HG03442 (cell line): ENCODE data around the gene APOH.

Experiments
- ATAC-seq: cut with Tn5 transposase; IDR thresholded peaks from one replicate; pipeline ENCODE4 v1.9.1; 2021; ENCODE audit warnings: mild to moderate bottlenecking, moderate library complexity; ENCODE audit not compliant: unreplicated experiment

APOH gene

DNA sequence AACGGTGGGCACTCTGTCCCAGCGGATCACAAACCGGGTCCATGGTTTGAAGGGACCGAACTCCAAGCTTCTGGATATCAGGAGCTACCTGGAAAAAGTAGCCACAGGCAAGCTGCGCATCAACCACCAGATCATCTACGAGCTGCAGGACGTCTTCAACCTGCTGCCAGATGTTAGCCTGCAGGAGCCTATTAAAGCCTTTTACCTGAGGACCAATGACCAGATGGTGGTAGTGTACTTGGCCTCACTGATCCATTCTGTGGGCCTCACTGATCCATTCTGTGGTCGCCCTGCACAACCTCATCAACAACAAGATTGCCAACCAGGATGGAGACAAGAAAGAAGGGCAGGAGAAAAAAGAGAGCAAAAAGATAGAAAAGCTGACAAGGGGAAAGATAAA is 31.0 kb downstream of the APOH start:
- ATAC-seq, result no peak

DNA sequence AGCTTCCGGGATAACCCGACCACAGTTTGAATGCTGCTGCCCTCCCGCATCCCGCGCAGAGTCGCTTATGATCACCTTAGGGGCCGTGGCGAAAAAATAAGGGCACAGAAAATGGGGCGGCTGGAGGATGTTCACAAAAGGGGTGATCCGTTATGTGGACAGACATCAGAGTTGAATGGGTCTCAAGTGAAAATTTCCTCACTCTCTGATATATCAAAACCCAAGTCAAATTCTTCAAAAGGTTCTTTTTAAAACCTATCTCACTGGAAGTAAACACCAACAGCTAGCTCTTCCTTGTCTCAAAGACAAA is 36.9 kb downstream of the APOH start:
- ATAC-seq, result no peak

DNA sequence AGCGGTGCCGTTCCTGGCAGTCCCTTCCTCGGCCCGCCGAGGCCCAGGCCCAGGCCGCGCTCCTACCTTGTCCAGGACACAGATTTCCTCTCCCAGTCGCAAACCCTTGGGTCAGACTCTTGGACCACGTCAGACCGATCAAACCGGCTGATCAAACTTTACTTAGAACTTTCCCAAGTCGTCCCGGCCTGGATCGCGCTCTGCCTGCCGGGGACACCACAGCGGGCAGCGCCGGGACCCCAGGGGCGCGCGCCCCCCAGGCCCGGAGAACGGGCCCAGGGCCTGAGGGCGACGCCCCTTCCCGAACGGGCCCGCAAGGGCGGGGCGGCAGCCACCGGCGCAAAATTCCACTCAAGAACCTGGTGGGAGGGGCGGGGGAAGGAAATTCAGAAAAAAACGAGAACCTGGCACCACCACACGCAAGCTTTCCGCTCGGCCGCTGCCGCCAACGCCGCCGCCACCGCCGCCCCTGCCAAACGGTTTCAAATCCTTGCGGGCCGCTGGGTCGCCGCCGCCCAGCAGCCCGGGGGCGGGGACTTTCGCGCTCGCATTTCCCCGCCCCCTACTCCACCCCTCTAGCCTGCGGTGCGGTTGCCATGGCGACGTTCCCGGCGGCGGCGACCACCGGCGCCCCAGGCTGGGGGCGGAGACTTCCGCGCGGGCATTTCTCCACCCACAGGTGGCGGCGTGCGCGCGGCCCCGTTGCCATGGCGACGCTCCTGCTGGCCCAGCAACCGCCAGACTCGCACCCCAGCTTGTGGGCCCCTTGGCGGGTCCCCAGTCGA is 37.4 kb downstream of the APOH start, which contains the start of gene CEP112:
CEP112 (minus strand) TSS at position 541 of the 785 bp plus-strand sequence.
- peak; percentile 60 for ATAC-seq

DNA sequence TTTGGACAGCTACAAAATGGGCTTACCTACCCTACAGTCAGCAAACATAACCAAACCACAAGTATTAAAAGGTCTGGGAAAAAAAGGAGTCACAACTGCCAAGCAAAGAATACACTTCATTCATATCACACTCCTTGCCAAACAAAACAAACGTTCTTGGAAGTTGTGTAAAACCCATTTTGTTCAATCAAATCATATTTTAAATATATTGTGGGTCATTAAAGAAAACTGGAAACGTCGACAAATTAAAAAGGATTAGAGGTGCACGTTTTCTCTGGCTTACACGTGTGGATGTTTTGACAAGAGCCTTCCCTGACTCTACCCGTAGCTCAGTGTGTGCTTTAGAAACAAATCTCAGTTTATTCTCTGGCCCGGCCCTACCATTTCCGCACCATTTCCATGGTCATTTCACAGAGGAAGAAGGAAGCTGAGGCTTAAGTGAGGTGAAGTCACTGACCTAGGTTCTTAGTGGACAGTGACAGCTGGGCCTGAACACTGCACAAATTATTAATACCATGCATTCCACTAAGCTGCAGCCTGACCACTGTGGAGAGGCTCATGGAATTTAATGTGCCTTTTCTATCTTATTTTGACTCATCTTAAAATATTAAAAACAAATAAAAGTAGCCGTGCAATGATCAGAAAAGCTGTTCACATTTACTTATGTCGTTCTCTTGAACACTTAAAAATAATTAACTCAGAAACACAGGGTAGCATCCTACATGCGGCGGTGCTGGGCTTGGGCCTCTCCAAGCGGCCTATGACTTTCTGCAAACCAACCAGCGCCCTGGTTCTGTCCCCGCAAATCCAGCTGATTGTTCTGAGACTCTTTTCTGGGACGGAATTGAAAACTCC is 38.2 kb downstream of the APOH start:
- ATAC-seq, result no peak

DNA sequence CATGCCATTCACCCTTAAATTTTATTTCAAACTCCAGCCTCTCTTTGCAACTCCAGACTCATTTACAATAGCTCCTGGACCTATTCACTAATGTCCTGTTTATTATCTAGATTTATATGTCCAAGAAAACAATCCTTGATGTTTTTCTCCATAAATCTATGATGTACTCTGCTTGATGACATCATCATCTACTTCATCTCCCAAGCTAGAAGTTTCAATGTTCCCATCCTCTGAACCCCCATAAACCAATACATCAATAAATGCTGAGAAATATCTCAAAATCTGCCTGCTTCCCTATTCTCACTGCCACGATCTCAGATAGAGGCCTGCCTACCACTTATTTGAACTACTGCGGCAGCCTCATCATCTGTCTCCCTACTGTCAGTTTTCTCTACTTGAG is 41.5 kb downstream of the APOH start:
- no peak for ATAC-seq

DNA sequence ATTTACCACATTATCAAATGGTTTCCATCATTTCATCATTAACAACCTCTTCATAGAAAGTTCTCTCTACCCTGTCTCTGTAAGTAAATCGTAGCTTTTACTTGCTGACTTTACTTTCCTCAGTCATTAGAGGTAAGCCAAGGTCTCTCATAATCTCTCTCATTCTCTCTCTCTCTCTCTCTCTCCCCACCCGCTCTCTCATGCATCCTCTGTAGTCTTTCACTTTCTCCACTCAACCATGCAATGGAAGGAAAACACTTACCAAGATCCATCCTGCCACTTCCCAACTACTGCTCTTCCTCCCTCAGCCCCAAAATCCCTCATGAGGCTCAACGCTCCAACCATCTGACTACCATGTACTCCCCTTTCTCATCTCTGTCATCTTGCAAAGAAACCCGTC is 43.4 kb downstream of the APOH start:
- no peak for ATAC-seq

DNA sequence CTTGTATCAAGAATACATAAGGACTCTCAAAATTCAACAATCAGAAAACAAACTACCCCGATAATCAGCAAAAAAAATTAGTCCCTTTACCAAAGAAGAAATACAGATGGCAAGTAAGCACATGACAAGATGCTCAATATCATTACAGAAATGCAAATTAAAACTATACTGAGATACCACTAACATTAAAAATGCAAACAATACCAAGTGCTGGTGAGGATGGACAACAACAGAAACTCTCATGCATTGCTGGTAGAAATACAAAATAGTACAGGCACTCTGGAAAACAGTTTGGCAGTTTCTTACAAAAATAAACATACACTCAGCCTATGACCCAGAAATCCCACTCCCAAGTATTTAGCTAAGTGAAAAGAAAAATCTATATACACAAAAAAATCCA is 44.8 kb downstream of the APOH start:
- ATAC-seq, result no peak

DNA sequence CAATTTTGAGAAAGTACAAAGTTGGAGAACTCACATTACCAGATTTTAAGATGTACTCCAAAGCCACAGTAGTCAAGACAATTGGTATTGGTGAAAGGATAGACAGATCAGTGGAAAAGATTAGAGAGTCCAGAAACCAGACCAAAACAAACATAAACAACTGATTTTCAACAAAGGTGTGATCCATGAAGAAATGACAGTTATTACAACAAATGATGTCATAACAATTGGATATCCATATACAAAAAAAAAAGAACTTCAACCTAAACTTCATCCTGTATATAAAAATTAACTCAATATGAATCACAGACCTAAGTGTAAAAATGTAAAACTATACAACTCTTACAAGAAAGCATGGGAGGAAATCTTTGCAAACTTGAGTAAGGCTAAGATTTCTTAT is 45.7 kb downstream of the APOH start:
- ATAC-seq, result no peak

DNA sequence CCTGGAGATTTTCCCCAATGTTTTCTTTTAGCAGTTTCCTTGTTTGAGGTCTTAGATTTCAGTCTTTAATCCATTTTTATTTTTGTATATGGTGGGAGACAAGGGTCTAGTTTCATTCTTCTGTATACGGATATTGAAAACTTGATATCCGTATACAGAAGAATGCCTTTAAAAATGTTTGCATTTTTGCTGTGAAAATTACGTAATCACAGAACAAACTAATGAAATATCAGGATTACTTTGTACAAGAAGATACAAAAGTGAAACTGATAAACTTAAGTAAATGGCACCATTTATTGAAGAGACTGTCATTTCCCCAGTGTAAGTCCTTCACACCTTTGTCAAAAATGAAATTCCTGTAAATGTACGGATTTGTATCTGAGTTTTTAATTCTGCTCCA is 50.6 kb downstream of the APOH start:
- ATAC-seq, result no peak

DNA sequence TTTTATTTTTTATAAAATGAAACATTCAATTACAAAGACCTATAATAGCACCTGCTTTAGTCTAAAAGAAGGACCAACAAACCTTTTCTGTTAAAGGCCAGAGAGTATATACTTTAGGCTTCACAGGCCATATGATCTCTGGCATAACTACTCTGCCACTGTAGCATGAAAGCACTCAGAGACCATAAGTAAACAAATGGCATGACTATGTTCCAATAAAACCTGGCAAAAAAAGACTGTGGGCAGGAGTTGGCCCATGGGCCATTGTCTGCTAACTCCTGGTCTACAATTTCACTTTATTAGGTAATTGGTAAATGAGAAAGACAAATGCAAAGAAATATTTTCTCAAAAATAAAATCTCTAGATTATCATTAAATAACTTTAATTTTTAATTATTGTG is 52.2 kb downstream of the APOH start:
- ATAC-seq, result no peak

DNA sequence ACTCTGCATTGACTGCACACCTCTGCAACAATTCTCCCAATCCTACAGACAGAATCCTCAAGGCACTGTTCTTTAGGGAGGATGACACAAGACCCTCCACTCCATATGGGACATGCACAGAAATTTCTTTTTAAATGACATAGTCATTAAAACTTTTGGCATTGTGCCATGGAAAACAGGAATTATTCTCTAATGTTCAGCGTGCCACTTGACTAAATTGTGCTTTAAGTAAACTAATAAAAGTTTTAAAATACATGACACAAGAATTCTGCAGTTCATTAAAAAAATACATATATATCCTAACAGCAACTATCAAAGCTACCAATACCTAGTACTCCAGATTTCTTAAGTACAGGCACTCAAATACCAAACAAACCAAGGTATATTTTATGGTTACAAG is 53.3 kb downstream of the APOH start:
- ATAC-seq, result no peak

DNA sequence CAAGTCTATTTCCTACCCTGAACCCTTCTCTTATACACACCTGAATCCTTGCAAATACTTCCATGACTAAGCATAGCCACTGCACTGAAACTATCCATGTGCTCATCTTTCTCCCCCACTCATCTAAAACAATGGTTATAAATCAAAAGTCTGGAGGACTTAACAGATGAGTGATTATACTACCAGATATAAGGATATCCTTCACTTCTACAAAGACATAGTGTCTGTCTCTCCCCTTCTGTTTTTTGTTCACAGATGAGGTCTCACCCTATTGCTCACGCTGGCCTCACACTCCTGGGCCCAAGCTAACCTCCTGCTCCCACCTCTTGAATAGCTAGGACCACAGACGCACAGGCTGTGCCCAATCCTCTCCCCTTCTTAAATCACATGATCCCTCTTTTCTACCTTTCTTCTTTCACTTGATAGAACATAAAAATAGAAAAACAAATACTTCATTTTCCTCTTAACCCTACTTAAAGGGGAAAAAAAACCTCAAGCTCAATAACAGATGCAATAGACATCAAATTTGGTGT is 56.5 kb downstream of the APOH start:
- ATAC-seq, result no peak

DNA sequence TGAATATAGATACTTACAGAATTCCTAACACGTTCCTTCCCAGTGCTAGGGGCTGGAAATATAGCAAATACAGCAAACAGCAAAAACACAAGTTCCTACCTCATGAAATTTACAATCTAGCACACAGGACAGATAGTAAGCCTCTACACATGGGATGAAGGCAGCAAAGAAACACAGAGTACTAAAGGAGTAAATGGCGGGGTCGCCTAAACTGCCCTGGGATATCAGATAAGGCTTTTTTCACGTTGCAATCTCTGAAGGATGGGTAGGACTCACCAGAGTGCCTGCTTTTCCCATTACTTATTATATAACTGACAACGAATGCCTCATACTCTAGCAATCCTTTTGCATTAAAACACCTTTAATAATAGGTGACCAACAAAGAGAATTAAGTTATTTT is 57.1 kb downstream of the APOH start:
- ATAC-seq, result no peak

DNA sequence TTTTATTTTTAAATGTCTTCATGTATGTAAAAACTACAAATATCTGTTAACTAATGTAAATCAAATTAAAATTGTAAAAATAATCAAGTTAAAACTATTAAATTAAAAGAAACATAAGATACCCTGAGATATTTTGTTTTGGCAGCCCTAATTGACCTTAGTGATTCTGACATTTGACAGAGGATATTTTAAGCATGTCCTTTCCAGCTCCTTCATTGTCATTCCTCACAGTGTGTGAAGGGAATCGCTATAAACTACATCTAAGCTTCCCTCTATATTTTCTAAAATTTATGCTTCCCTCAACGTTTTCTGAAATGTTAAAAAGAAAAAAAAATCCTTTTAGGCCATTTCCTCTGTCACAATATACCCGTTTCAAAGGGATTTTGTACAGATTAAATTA is 57.5 kb downstream of the APOH start:
- no peak for ATAC-seq

DNA sequence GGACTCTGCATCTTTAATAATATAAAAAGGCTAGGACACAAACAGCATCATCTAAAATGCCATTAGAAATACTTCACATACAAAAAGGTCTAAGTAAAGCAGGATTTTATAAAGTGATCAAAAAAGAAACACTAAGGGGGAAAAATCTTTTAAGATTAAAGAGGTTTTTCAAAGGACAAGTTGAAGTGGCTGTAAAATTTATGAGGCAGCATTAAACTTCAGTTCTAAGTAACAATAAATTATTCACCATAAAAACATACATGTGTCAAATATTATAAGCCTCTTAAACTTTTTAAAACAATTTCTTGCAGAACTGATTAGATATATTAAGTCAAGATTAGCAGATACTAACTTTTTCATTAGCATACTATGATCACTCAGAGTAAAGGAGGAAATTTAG is 58.0 kb downstream of the APOH start:
- no peak for ATAC-seq

DNA sequence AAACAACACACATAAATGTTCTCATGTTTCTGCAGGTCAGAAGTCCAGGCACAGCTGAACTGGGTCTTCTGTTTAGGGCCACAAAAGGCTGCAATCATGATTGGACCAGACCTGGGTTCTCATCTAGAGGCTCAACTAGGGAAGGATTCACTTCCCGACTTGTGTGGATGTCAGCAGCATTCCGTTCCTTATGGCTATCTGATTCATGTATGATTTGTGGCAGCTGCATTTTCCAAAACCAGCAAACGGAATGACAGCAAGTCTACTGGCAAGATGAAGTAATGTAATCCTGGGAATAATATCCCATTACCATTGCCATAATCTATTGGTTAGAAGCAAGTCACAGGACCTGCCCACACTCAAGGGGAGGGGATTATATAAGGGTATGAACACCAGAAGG is 59.4 kb downstream of the APOH start:
- ATAC-seq, result no peak

DNA sequence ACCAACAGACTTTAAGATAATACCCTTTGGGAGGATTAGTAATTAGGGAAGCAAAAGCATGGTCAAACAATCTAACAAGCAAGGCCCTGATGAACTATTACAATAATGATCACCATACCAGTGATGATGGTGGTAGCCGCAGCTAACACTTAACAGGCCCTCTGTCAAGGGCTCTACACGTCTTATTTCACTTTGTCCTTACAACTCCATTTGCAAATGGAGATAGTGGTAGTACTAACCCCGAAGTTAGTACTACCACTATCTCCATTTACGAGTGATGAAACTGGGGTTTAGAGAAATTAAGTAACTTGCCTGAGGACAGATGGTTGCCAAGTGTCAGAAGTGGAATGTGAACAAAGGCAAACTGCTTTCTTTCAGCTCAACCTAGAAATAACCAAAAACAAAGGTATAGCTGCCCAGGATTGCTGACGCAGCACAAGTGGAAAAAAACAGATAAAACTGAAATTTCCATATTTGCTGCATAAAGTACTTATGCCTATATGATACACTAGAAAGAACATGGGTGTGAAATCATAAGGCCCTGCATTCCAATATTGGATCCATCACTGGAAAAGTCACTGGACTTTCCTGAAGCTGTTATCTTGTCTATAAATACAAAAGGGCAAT is 61.9 kb downstream of the APOH start:
- ATAC-seq, result no peak

DNA sequence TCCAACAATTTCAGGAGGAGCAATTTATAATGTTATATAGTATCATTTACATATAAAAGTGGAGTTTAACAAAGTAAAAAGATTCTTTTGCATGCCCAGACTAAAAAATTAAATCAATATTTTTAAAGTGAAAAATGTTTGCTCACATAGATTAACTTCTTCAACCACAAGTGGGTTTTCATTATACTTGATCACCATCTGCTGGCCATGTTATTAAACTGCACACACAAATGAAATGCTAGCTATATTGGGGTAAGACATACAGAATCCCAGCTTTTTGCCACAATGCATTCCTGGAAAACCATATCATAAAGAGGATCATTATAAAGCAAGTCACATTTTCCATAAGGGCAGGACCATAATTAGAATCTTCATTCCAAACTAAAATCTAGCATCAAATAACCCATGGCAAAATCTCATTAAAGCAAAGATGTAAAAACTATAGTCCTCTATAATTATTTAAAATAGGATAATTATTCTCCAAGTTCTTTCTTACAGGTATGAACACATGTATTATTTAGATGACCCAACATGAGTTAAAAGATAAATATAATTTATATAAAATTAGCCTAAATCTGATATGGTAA is 63.6 kb downstream of the APOH start:
- no peak for ATAC-seq
